Measurements from ENCODE around the gene TMEM108. TPM values are rescaled to one million over a fixed set of nuclear protein-coding genes. Genes with fewer than 3 reads are reported as not detected.

Gene TMEM108
- total and polyA plus RNA-seq, 2 of the 4 experiments (the other 2 are of a cell fraction): 0.18 to 2.2 TPM

DNA sequence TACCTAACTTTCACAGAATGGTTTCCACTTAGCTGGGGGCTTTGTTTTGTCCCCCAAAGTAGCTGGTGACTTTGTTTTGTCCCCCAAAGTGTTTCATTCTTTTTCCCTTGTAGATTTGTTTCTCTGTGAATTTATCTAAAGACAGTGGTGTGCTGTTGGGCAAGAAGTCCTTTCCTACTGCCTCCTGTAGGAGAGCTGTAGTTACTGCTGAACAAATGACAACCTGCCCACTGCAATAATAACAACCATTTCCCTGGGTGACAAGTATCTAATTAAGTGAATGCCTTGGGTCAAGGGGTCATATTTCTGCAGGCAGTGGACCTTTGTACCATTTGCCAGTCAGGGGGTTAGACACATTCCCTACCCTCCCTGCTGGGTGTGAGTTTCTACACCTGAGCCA is 236.3 kb downstream of the TMEM108 start:
- POLR2A ChIA-PET (ENCODE audit: unreplicated experiment): no interaction called here
- Histone ChIP-seq H3K56ac (ENCODE audit: extremely low read depth, insufficient read depth, low read length) (no peak overlapping the region), H3K9me3 (ENCODE audit: control insufficient read depth, insufficient read depth, low read length) (no peaks in the 10 kb centered on the region), H3K4me2 (ENCODE audit: low read depth, low read length) (no peak overlapping the region), H2BK120ac (ENCODE audit: low read depth, low read length) (no peak overlapping the region), H4K8ac (ENCODE audit: low read depth in 2 of 2, low read length in 2 of 2) (no peak overlapping the region), H4K20me1 (ENCODE audit: insufficient read depth, low read length) (no peaks in the 10 kb centered on the region), H3K4me3 (ENCODE audit: insufficient read depth, low read depth, low read length) (no peak overlapping the region), H2BK5ac (ENCODE audit: low read depth, low read length, poor library complexity, severe bottlenecking) (no peak overlapping the region), H3K9ac (ENCODE audit: low read depth, low read length) (no peak overlapping the region), H2AFZ (replicated peaks; ENCODE audit: low read length, poor library complexity) (no peak overlapping the region), H3K23ac (ENCODE audit: low read depth, low read length) (no peak overlapping the region), H3K4me1 (ENCODE audit: control insufficient read depth, insufficient read depth, low read length) (peaks cover 9% of the 10 kb centered on the region), H2AK5ac (ENCODE audit: low read depth, low read length) (no peak overlapping the region), H2BK20ac (ENCODE audit: low read depth, low read length) (no peak overlapping the region), H3K18ac (ENCODE audit: low read depth, low read length) (no peak overlapping the region), H3K27ac (ENCODE audit: insufficient read depth, low read length) (no peak overlapping the region), H3K4ac (ENCODE audit: low read depth, low read length) (no peak overlapping the region), H2AK9ac (replicated peaks; ENCODE audit: low read depth, low read length, poor library complexity) (no peak overlapping the region), H3K79me1 (ENCODE audit: low read depth in 1 of 2, low read length in 2 of 2) (no peaks in the 10 kb centered on the region), H3K36me3 (ENCODE audit: control insufficient read depth, insufficient read depth, low read length) (no peaks in the 10 kb centered on the region), H2BK15ac (ENCODE audit: low read depth, low read length) (no peak overlapping the region), H4K91ac (ENCODE audit: insufficient read depth, low read depth, low read length) (no peak overlapping the region), H3K9me1 (ENCODE audit: insufficient read depth, low read length) (no peaks in the 10 kb centered on the region), H3K27me3 (ENCODE audit: control insufficient read depth, insufficient read depth, low read length) (no peaks in the 10 kb centered on the region), H4K5ac (ENCODE audit: low read depth, low read length) (no peak overlapping the region), H3K14ac (replicated peaks; ENCODE audit: low read depth, low read length) (no peak overlapping the region)
- dilution Hi-C loops (cut with HindIII; ENCODE audit: low sequenced_read_pairs, unreplicated experiment): no loop called here
- DNase-seq: no peak
- no peak for ATAC-seq (ENCODE audit: low read depth)
- no TSS peak for BruUV-seq (replicated peaks)
- in situ Hi-C loops (cut with MboI; ENCODE audit: low sequenced_read_pairs): no loop called here
- intact Hi-C loops (cut with micrococcal nuclease): no loop called here
- TF ChIP-seq POLR2A (IDR thresholded peaks at IDR 0.05; ENCODE audit: low read depth, low read length): no peak
- TF ChIP-seq BHLHE40 (IDR thresholded peaks at IDR 0.05; ENCODE audit: low read depth, low read length): no peak
- TF ChIP-seq MAZ (IDR thresholded peaks at IDR 0.05; ENCODE audit: borderline replicate concordance, low read depth, low read length): no peak
- TF ChIP-seq ELK1 (IDR thresholded peaks at IDR 0.05; ENCODE audit: borderline replicate concordance, low read depth, low read length): no peak
- TF ChIP-seq RAD21 (IDR thresholded peaks at IDR 0.05; ENCODE audit: low read length): no peak
- no peak for TF ChIP-seq CEBPB (IDR thresholded peaks at IDR 0.05; ENCODE audit: low read depth, low read length)
- TF ChIP-seq CTCF (conservative IDR thresholded peaks at IDR 0.05; ENCODE audit: low read depth, low read length): no peak
- TF ChIP-seq NFE2L2 (IDR thresholded peaks at IDR 0.05; ENCODE audit: low read depth, low read length): no peak
- TF ChIP-seq USF2 (IDR thresholded peaks at IDR 0.05; ENCODE audit: low read depth, low read length): no peak
- TF ChIP-seq MXI1 (IDR thresholded peaks at IDR 0.05; ENCODE audit: borderline replicate concordance, low read depth, low read length): no peak
- no peak for TF ChIP-seq RCOR1 (IDR thresholded peaks at IDR 0.05; ENCODE audit: insufficient replicate concordance, low read length)
- TF ChIP-seq SMC3 (IDR thresholded peaks at IDR 0.05; ENCODE audit: low read depth, low read length): no peak
- no peak for TF ChIP-seq RFX5 (IDR thresholded peaks at IDR 0.05; ENCODE audit: low read depth, low read length)
- no peak for TF ChIP-seq CHD1 (IDR thresholded peaks at IDR 0.05; ENCODE audit: low read depth, low read length)
- no peak for TF ChIP-seq MAFK (IDR thresholded peaks at IDR 0.05; ENCODE audit: low read depth, low read length)
- TF ChIP-seq FOS (IDR thresholded peaks at IDR 0.05; ENCODE audit: low read depth, low read length): no peak
- CTCF ChIA-PET: no interaction called here
